Islet of Langerhans (tissue), 1 donor: ENCODE data around the gene CEP89.
"Not testable (repeated sequence)": the region's sequence is repeated elsewhere in the genome, so short reads cannot be mapped to it uniquely, and the experiment has no call there.

Experiments used
- FAIRE-seq: peaks from one replicate; lab custom pipeline; 2011; peaks lifted over from hg19 to GRCh38; lab: Jason Lieb, UNC

The CEP89 gene

GRCh38 chr19:32945260-32945659, 26.5 kb downstream of the CEP89 start:
- no peak for FAIRE-seq

- not testable (repeated sequence) for FAIRE-seq
These were observed 30.5 kb downstream of the CEP89 start for GRCh38 chr19:32941273-32941672.

- no peak for FAIRE-seq
These were observed 35.7 kb downstream of the CEP89 start for GRCh38 chr19:32936065-32936464.

- no peak for FAIRE-seq
These were observed 36.1 kb downstream of the CEP89 start for GRCh38 chr19:32935629-32936028.

- no peak for FAIRE-seq
These were observed 38.2 kb downstream of the CEP89 start for GRCh38 chr19:32933571-32933970.

- FAIRE-seq, result no peak
These were observed 41.2 kb downstream of the CEP89 start for GRCh38 chr19:32930567-32930966.

- FAIRE-seq, result no peak
These were observed 43.0 kb downstream of the CEP89 start for GRCh38 chr19:32928806-32929205.

- peak; percentile 27 for FAIRE-seq
These were observed 47.6 kb downstream of the CEP89 start for GRCh38 chr19:32924200-32924599.

- FAIRE-seq, result no peak
These were observed 50.1 kb downstream of the CEP89 start for GRCh38 chr19:32921624-32922023.

GRCh38 chr19:32919365-32919764, 52.4 kb downstream of the CEP89 start:
- FAIRE-seq, result no peak

GRCh38 chr19:32917616-32917996, 54.2 kb downstream of the CEP89 start:
- no peak for FAIRE-seq

GRCh38 chr19:32916969-32917615, 54.7 kb downstream of the CEP89 start:
- no peak for FAIRE-seq

- no peak for FAIRE-seq
These were observed 56.7 kb downstream of the CEP89 start for GRCh38 chr19:32914879-32915660.

GRCh38 chr19:32911467-32911866, 60.3 kb downstream of the CEP89 start:
- no peak for FAIRE-seq

- no peak for FAIRE-seq
These were observed 60.9 kb downstream of the CEP89 start for GRCh38 chr19:32910874-32911273.

GRCh38 chr19:32910094-32910493, 61.7 kb downstream of the CEP89 start:
- no peak for FAIRE-seq

- no peak for FAIRE-seq
These were observed 62.5 kb downstream of the CEP89 start for GRCh38 chr19:32909257-32909656.

- FAIRE-seq, result no peak
These were observed 63.0 kb downstream of the CEP89 start for GRCh38 chr19:32908641-32909190.

GRCh38 chr19:32902448-32902847, 69.3 kb downstream of the CEP89 start:
- no peak for FAIRE-seq

- no peak for FAIRE-seq
These were observed 70.1 kb downstream of the CEP89 start for GRCh38 chr19:32901504-32902161.

GRCh38 chr19:32896516-32897214, 75.1 kb downstream of the CEP89 start:
- no peak for FAIRE-seq

- FAIRE-seq, result no peak
These were observed 76.4 kb downstream of the CEP89 start for GRCh38 chr19:32895384-32895783.
